ENCODE data around the gene KDM3A.

GRCh38 chr2:86392873-86393518 is 48.2 kb upstream of the KDM3A start:
- TF ChIP-seq POLR2A (IDR thresholded peaks at IDR 0.05) = no peak
- no peak for TF ChIP-seq CTCF (IDR thresholded peaks at IDR 0.05)
- TF ChIP-seq POLR2AphosphoS5 (IDR thresholded peaks at IDR 0.05) = no peak
